ENCODE data around the gene PCNT. TPM values are rescaled to one million over a fixed set of nuclear protein-coding genes. Genes with fewer than 3 reads are reported as not detected.

Gene PCNT
- total and polyA plus RNA-seq, 2 donors (not counting 1 experiment from before 2014, with no cell fraction given), result 20.3 to 58.1 TPM

DNA sequence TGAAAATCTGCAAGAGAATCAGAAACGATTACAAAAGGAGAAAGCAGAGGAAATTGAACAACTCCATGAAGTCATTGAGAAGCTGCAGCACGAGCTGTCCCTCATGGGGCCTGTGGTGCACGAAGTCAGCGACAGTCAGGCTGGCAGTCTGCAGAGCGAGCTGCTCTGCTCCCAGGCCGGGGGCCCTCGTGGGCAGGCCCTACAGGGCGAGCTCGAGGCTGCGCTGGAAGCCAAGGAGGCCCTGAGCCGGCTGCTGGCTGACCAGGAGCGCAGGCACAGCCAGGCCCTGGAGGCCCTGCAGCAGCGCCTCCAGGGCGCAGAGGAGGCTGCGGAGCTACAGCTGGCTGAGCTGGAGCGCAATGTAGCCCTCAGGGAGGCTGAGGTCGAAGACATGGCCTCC, 87.3 kb downstream of the PCNT start:
- Histone ChIP-seq H3K4me3 (ENCODE audit: control extremely low read depth in 1 of 5, extremely low read depth in 1 of 5, insufficient read depth in 1 of 5, low read depth in 2 of 5, low read length in 4 of 5) (no peak overlapping the region), H3K4me1 (ENCODE audit: control insufficient read depth in 2 of 2, insufficient read depth in 2 of 2, low read length in 2 of 2) (no peaks in the 10 kb centered on the region), H3K36me3 (replicated peaks in 1 of 2; ENCODE audit: control extremely low read depth in 1 of 2, control insufficient read depth in 1 of 2, extremely low read depth in 1 of 2, insufficient read depth in 2 of 2, low read length in 1 of 2) (peaks cover 0 to 21% of the 10 kb centered on the region in 2 experiments), H3K27ac (ENCODE audit: low read length in 2 of 2) (no peak overlapping the region), H2AFZ (ENCODE audit: insufficient read depth, low read depth, low read length, poor library complexity, severe bottlenecking) (no peak overlapping the region), H3K9ac (ENCODE audit: low read length) (no peak overlapping the region), H3K79me2 (ENCODE audit: control insufficient read depth, insufficient read depth, low read length) (no peaks in the 10 kb centered on the region), H3K9me3 (ENCODE audit: control extremely low read depth in 1 of 3, control insufficient read depth in 2 of 3, insufficient read depth in 1 of 3, low read length in 2 of 3) (no peaks in the 10 kb centered on the region), H3K4me2 (replicated peaks; ENCODE audit: low read depth, low read length, poor library complexity, severe bottlenecking) (no peak overlapping the region), H3K27me3 (replicated peaks in 1 of 4; ENCODE audit: control extremely low read depth in 1 of 4, control insufficient read depth in 3 of 4, insufficient read depth in 4 of 4, low read length in 3 of 4) (no peaks in the 10 kb centered on the region), H4K20me1 (ENCODE audit: control insufficient read depth, insufficient read depth, low read length, poor library complexity, severe bottlenecking) (no peaks in the 10 kb centered on the region)
- TF ChIP-seq, protein P1, sequence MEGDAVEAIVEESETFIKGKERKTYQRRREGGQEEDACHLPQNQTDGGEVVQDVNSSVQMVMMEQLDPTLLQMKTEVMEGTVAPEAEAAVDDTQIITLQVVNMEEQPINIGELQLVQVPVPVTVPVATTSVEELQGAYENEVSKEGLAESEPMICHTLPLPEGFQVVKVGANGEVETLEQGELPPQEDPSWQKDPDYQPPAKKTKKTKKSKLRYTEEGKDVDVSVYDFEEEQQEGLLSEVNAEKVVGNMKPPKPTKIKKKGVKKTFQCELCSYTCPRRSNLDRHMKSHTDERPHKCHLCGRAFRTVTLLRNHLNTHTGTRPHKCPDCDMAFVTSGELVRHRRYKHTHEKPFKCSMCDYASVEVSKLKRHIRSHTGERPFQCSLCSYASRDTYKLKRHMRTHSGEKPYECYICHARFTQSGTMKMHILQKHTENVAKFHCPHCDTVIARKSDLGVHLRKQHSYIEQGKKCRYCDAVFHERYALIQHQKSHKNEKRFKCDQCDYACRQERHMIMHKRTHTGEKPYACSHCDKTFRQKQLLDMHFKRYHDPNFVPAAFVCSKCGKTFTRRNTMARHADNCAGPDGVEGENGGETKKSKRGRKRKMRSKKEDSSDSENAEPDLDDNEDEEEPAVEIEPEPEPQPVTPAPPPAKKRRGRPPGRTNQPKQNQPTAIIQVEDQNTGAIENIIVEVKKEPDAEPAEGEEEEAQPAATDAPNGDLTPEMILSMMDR (IDR thresholded peaks at IDR 0.05), result no peak
- no peak for TF ChIP-seq EZH2 (IDR thresholded peaks at IDR 0.05; ENCODE audit: borderline replicate concordance, insufficient read depth, low read depth, low read length, poor library complexity, severe bottlenecking)
- CTCF ChIA-PET, result no interaction called here
- no peak for ATAC-seq (ENCODE audit: low read depth)
- DNase-seq, result no peak
- Mint-ChIP-seq H3K9me3 (ENCODE audit: insufficient read depth) (no peaks in the 10 kb centered on the region), H3K4me1 (no peaks in the 10 kb centered on the region), H3K4me3 (no peak overlapping the region), H3K27ac (no peak overlapping the region), H3K27me3 (no peaks in the 10 kb centered on the region)
- POLR2A ChIA-PET, result no interaction called here
- WGBS (ENCODE audit: insufficient coverage), result over 99% methylated on average over 17 of the region's 17 CpGs
- intact Hi-C loops (cut with micrococcal nuclease), result no loop called here

DNA sequence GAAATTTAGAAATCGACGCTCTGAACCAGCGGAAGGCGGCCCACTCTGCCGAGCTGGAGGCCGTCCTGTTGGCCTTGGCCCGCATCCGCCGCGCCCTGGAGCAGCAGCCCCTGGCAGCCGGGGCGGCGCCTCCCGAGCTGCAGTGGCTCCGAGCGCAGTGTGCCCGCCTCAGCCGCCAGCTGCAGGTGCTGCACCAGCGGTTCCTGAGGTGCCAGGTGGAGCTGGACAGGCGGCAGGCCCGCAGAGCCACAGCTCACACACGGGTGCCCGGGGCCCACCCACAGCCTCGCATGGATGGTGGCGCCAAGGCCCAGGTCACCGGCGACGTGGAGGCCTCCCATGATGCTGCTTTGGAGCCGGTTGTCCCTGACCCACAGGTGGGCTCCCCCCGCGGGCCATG, 87.7 kb downstream of the PCNT start:
- Mint-ChIP-seq H3K4me1 (no peaks in the 10 kb centered on the region), H3K27me3 (no peaks in the 10 kb centered on the region), H3K27ac (no peak overlapping the region), H3K4me3 (no peak overlapping the region), H3K9me3 (ENCODE audit: insufficient read depth) (no peaks in the 10 kb centered on the region)
- H3K79me2 ChIP-seq (ENCODE audit: control insufficient read depth, insufficient read depth, low read length), result no peaks in the 10 kb centered on the region
- DNase-seq, result no peak
- CTCF ChIA-PET, result no interaction called here
- H3K4me3 ChIP-seq (ENCODE audit: control extremely low read depth in 1 of 5, extremely low read depth in 1 of 5, insufficient read depth in 1 of 5, low read depth in 2 of 5, low read length in 4 of 5), result no peak overlapping the region
- TF ChIP-seq, protein P1 (IDR thresholded peaks at IDR 0.05), result no peak
- TF ChIP-seq EZH2 (IDR thresholded peaks at IDR 0.05; ENCODE audit: borderline replicate concordance, insufficient read depth, low read depth, low read length, poor library complexity, severe bottlenecking), result no peak
- intact Hi-C loops (cut with micrococcal nuclease), result no loop called here
- 97% methylated on average over 31 of the region's 31 CpGs for WGBS (ENCODE audit: insufficient coverage)
- no peak overlapping the region for H2AFZ ChIP-seq (ENCODE audit: insufficient read depth, low read depth, low read length, poor library complexity, severe bottlenecking)
- ATAC-seq (ENCODE audit: low read depth), result no peak
- H3K4me2 ChIP-seq (replicated peaks; ENCODE audit: low read depth, low read length, poor library complexity, severe bottlenecking), result no peak overlapping the region
- no peaks in the 10 kb centered on the region for H3K27me3 ChIP-seq (replicated peaks in 1 of 4; ENCODE audit: control extremely low read depth in 1 of 4, control insufficient read depth in 3 of 4, insufficient read depth in 4 of 4, low read length in 3 of 4)
- H3K4me1 ChIP-seq (ENCODE audit: control insufficient read depth in 2 of 2, insufficient read depth in 2 of 2, low read length in 2 of 2), result no peaks in the 10 kb centered on the region
- H3K9ac ChIP-seq (ENCODE audit: low read length), result no peak overlapping the region
- no peaks in the 10 kb centered on the region for H4K20me1 ChIP-seq (ENCODE audit: control insufficient read depth, insufficient read depth, low read length, poor library complexity, severe bottlenecking)
- peaks cover 0 to 22% of the 10 kb centered on the region in 2 experiments for H3K36me3 ChIP-seq (replicated peaks in 1 of 2; ENCODE audit: control extremely low read depth in 1 of 2, control insufficient read depth in 1 of 2, extremely low read depth in 1 of 2, insufficient read depth in 2 of 2, low read length in 1 of 2)
- POLR2A ChIA-PET, result no interaction called here
- no peak overlapping the region for H3K27ac ChIP-seq (ENCODE audit: low read length in 2 of 2)
- H3K9me3 ChIP-seq (ENCODE audit: control extremely low read depth in 1 of 3, control insufficient read depth in 2 of 3, insufficient read depth in 1 of 3, low read length in 2 of 3), result no peaks in the 10 kb centered on the region

All from B cell (primary cell).